HCT116 (cell line): ENCODE data around the gene SLC25A17. TPM values are rescaled to one million over a fixed set of nuclear protein-coding genes. Genes with fewer than 3 reads are reported as not detected.

Source experiments
- ATAC-seq: fragments of 200-7000 bp; cut with Tn5 transposase; 2 replicates; pipeline ENCODE4 v1.9.1; 2020; ENCODE audit warnings: mild to moderate bottlenecking, moderate library complexity
- BruUV-seq: library from RNA; stranded (reverse); fragments of 400-500 nt; replicated peaks from 2 replicates; lab custom pipeline; 2021; lab: Mats Ljungman, UMichigan
- CTCF ChIA-PET: fragments of 300-600 bp; sonication (Branson Sonifier 250); formaldehyde crosslinking; loops from one replicate; lab custom pipeline; 2021; ENCODE audit warnings: antibody characterized with exemption; lab: Charles Lee
- POLR2A ChIA-PET: fragments of 300-600, 350-600 bp; sonication (Branson Sonifier 250); formaldehyde crosslinking; loops from one replicate; lab custom pipeline; 2021; ENCODE audit warnings: antibody characterized with exemption; lab: Charles Lee
- RAD21 ChIA-PET, 2 experiments: fragments of 300-600 bp; sonication (Branson Sonifier 250); formaldehyde crosslinking; loops; one replicate each; lab custom pipeline; 2023; ENCODE audit warnings: low total read pairs in 2 of 2; ENCODE audit not compliant: uncharacterized antibody in 2 of 2, unreplicated experiment in 2 of 2, low non-redundant PET in 1 of 2; lab: Charles Lee
- DNase-seq: peaks from one replicate; pipeline ENCODE4 v3.0.0-alpha.2; 2010; ENCODE audit warnings: low read depth, low spot score
- H2AFZ ChIP-seq: fragments of 200-600 bp; shearing (Covaris generic), sonication (generic); 2 replicates; pipeline ENCODE4 v1.6.1; 2017; ENCODE audit warnings: low read depth, mixed run types, mixed read lengths, antibody characterized with exemption, low read length; ENCODE audit not compliant: poor library complexity, severe bottlenecking
- H3K27ac ChIP-seq: 2 replicates; pipeline ENCODE4 v1.5.1; 2012; ENCODE audit warnings: low read depth, low read length
- H3K27me3 ChIP-seq: fragments of 200-600 bp; sonication (generic); 2 replicates; pipeline ENCODE4 v1.6.1; 2016; ENCODE audit warnings: mixed run types, low read length, mixed read lengths; ENCODE audit not compliant: insufficient read depth
- H3K36me3 ChIP-seq, 2 experiments: fragments of 200-500 bp in 1 of 2; fragments of 200-600 bp in 1 of 2; sonication (Bioruptor generic) in 1 of 2; sonication (generic) in 1 of 2; 2 replicates each; pipeline versions ENCODE4 v1.5.1 to v1.6.1; 2014 to 2016; ENCODE audit warnings: low read length in 2 of 2, inconsistent platforms in 1 of 2, mixed read lengths in 1 of 2, mixed run types in 1 of 2; ENCODE audit not compliant: insufficient read depth in 2 of 2, control insufficient read depth in 1 of 2
- H3K4me1 ChIP-seq, 2 experiments: fragments of 200-600 bp in 1 of 2; sonication (generic) in 1 of 2; 2 replicates each; pipeline versions ENCODE4 v1.5.1 to v1.6.1; 2012 to 2017; ENCODE audit warnings: low read length in 2 of 2, inconsistent platforms in 1 of 2, mild to moderate bottlenecking in 1 of 2, mixed read lengths in 1 of 2, mixed run types in 1 of 2, moderate library complexity in 1 of 2; ENCODE audit not compliant: insufficient read depth in 2 of 2, control insufficient read depth in 1 of 2
- H3K4me2 ChIP-seq: fragments of 200-600 bp; sonication (generic); 2 replicates; pipeline ENCODE4 v1.6.1; 2017; ENCODE audit warnings: mixed run types, low read length, mixed read lengths
- H3K4me3 ChIP-seq, 2 experiments: fragments of 200-600 bp in 1 of 2; sonication (generic) in 1 of 2; replicated peaks in 1 of 2; 2 replicates each; pipeline ENCODE4 v1.5.1; 2011 to 2016; ENCODE audit warnings: low read length in 2 of 2, control low read depth in 1 of 2, low read depth in 1 of 2, mild to moderate bottlenecking in 1 of 2, mixed read lengths in 1 of 2, mixed run types in 1 of 2
- H3K79me2 ChIP-seq: fragments of 200-600 bp; sonication (generic); 2 replicates; pipeline ENCODE4 v1.6.1; 2017; ENCODE audit warnings: mild to moderate bottlenecking, mixed run types, low read length, moderate library complexity, mixed read lengths; ENCODE audit not compliant: insufficient read depth
- H3K9ac ChIP-seq: fragments of 200-600 bp; sonication (generic); 2 replicates; pipeline ENCODE4 v1.6.1; 2016; ENCODE audit warnings: low read length, mixed read lengths
- H3K9me2 ChIP-seq: fragments of 200-600 bp; sonication (generic), shearing (Covaris generic); 2 replicates; pipeline ENCODE4 v1.6.1; 2017; ENCODE audit warnings: mixed run types, mild to moderate bottlenecking, moderate library complexity; ENCODE audit not compliant: insufficient read depth
- H3K9me3 ChIP-seq, 2 experiments: fragments of 200-500 bp in 1 of 2; fragments of 200-600 bp in 1 of 2; sonication (Bioruptor generic) in 1 of 2; sonication (generic) in 1 of 2; 2 replicates each; pipeline ENCODE4 v1.6.1; 2014 to 2017; ENCODE audit warnings: low read length in 2 of 2, mixed read lengths in 2 of 2, inconsistent platforms in 1 of 2, low read depth in 1 of 2, mild to moderate bottlenecking in 1 of 2, mixed run types in 1 of 2, moderate library complexity in 1 of 2; ENCODE audit not compliant: control insufficient read depth in 1 of 2, insufficient read depth in 1 of 2
- H4K20me1 ChIP-seq: fragments of 200-600 bp; sonication (generic), shearing (Covaris generic); 2 replicates; pipeline ENCODE4 v1.6.1; 2017; ENCODE audit warnings: mixed run types, mild to moderate bottlenecking, moderate library complexity; ENCODE audit not compliant: insufficient read depth
- CBX3 ChIP-seq: IDR thresholded peaks from 2 replicates; pipeline ENCODE4 v1.6.1; 2012; ENCODE audit warnings: low read depth
- EZH2 ChIP-seq: fragments of 200-600 bp; sonication (generic); IDR thresholded peaks from 2 replicates; pipeline ENCODE4 v1.6.1; 2017; ENCODE audit warnings: antibody characterized with exemption, mixed run types
- EZH2phosphoT487 ChIP-seq: fragments of 200-600 bp; IDR thresholded peaks from 2 replicates; pipeline ENCODE4 v1.6.1; 2018; ENCODE audit warnings: antibody characterized with exemption, borderline replicate concordance
- FOSL1 ChIP-seq: IDR thresholded peaks from 2 replicates; pipeline ENCODE4 v1.6.1; 2012; ENCODE audit warnings: low read depth
- POLR2A ChIP-seq: IDR thresholded peaks from 2 replicates; pipeline ENCODE4 v1.7.0; 2011; ENCODE audit warnings: borderline replicate concordance; ENCODE audit not compliant: insufficient read depth, insufficient read length; ENCODE audit errors: extremely low read depth
- POLR2AphosphoS5 ChIP-seq: IDR thresholded peaks from 2 replicates; pipeline ENCODE4 v1.6.1; 2011; ENCODE audit warnings: mild to moderate bottlenecking, low read depth, low read length, moderate library complexity
- RAD21 ChIP-seq: IDR thresholded peaks from 2 replicates; pipeline ENCODE4 v1.6.1; 2012; ENCODE audit warnings: low read depth, mild to moderate bottlenecking
- REST ChIP-seq: IDR thresholded peaks from 2 replicates; pipeline ENCODE4 v1.6.1; 2012; ENCODE audit warnings: low read depth
- TCF7L2 ChIP-seq: IDR thresholded peaks from 2 replicates; pipeline ENCODE4 v1.7.0; 2011; ENCODE audit warnings: borderline replicate concordance, inconsistent platforms; ENCODE audit not compliant: insufficient read depth, insufficient read length; ENCODE audit errors: extremely low read depth
- ZBTB33 ChIP-seq: IDR thresholded peaks from 2 replicates; pipeline ENCODE4 v1.6.1; 2011; ENCODE audit warnings: mild to moderate bottlenecking, low read length, moderate library complexity; ENCODE audit not compliant: insufficient replicate concordance; ENCODE audit errors: extremely low read depth
- ZFX ChIP-seq: fragments of 450-650 bp; IDR thresholded peaks from 2 replicates; pipeline ENCODE4 v1.6.1; 2017
- intact Hi-C: fragments of 100-400 bp; cut with micrococcal nuclease; formaldehyde crosslinking; loops from 2 replicates; pipeline ENCODE4 v1.10.0; 2022
- total RNA-seq: library from RNA; stranded (reverse); gene quantifications from one replicate; pipeline ENCODE4 v1.2.1, GENCODE V29; 2021; ENCODE audit not compliant: unreplicated experiment

SLC25A17 gene
- total RNA-seq, 1 experiment from 2014 or later, result 16.6 TPM

- no TSS peak for BruUV-seq
- CTCF ChIA-PET, result no interaction called here
- Histone ChIP-seq H3K4me3 (no peak overlapping the region), H4K20me1 (no peaks in the 10 kb centered on the region), H3K4me1 (no peaks in the 10 kb centered on the region), H3K36me3 (no peaks in the 10 kb centered on the region), H3K4me2 (no peak overlapping the region), H3K9ac (no peak overlapping the region), H2AFZ (no peak overlapping the region), H3K27me3 (no peaks in the 10 kb centered on the region), H3K9me3 (no peaks in the 10 kb centered on the region), H3K27ac (no peak overlapping the region), H3K79me2 (peaks cover 45% of the 10 kb centered on the region), H3K9me2 (no peaks in the 10 kb centered on the region)
- intact Hi-C loops, result no loop called here
- ATAC-seq (no peak), DNase-seq (no peak)
- no peak for TF ChIP-seq CBX3
- TF ChIP-seq POLR2A, result no peak
- TF ChIP-seq EZH2phosphoT487, result no peak
- TF ChIP-seq ZBTB33, result no peak
- no peak for TF ChIP-seq RAD21
- TF ChIP-seq REST, result no peak
- no peak for TF ChIP-seq POLR2AphosphoS5
- no peak for TF ChIP-seq TCF7L2
- no peak for TF ChIP-seq EZH2
- TF ChIP-seq FOSL1, result no peak
- TF ChIP-seq ZFX, result no peak
- POLR2A ChIA-PET, result no interaction called here
- RAD21 ChIA-PET, result no interaction called here
Observed at GRCh38 chr22:40805239-40805638, 13.9 kb downstream of the SLC25A17 start.
